HL-60 (cell line): ENCODE results near the gene JARID2.

Experiments used
- REST ChIP-seq: IDR thresholded peaks from 2 replicates; pipeline ENCODE4 v1.6.1; 2012; ENCODE audit warnings: low read depth; ENCODE audit not compliant: insufficient replicate concordance
- SPI1 ChIP-seq: IDR thresholded peaks from 2 replicates; pipeline ENCODE4 v1.6.1; 2012; ENCODE audit warnings: low read depth, mild to moderate bottlenecking, borderline replicate concordance
- TF ChIP-seq, protein P1 (sequence below): IDR thresholded peaks from one replicate; pipeline ENCODE4 v1.5.1; 2011; ENCODE audit warnings: low read length, control low read depth, inconsistent platforms; ENCODE audit not compliant: insufficient read depth

DNA sequence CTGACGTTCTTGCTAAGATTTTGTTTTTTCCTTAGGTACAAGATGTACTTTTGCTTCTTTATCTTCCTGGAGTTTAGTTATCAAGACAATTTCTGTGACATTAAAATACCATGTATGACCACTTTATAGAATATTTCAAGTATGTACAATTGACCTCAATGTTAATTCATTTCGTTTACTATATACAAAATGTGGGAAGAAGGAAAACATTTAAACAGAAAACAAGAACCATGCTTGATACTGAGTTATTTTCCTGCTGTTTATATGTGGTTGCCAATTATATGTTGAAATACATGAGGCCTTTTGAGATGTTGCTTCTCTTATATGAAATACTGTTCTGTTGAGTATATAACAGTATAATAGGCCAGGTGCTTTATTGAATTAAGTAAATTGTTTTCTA is 184.3 kb downstream of the JARID2 start:
- no peak for TF ChIP-seq SPI1
- TF ChIP-seq, protein P1, sequence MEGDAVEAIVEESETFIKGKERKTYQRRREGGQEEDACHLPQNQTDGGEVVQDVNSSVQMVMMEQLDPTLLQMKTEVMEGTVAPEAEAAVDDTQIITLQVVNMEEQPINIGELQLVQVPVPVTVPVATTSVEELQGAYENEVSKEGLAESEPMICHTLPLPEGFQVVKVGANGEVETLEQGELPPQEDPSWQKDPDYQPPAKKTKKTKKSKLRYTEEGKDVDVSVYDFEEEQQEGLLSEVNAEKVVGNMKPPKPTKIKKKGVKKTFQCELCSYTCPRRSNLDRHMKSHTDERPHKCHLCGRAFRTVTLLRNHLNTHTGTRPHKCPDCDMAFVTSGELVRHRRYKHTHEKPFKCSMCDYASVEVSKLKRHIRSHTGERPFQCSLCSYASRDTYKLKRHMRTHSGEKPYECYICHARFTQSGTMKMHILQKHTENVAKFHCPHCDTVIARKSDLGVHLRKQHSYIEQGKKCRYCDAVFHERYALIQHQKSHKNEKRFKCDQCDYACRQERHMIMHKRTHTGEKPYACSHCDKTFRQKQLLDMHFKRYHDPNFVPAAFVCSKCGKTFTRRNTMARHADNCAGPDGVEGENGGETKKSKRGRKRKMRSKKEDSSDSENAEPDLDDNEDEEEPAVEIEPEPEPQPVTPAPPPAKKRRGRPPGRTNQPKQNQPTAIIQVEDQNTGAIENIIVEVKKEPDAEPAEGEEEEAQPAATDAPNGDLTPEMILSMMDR = no peak
- TF ChIP-seq REST = no peak
